Measurements from ENCODE around the gene TCTN2.

Gene TCTN2

DNA sequence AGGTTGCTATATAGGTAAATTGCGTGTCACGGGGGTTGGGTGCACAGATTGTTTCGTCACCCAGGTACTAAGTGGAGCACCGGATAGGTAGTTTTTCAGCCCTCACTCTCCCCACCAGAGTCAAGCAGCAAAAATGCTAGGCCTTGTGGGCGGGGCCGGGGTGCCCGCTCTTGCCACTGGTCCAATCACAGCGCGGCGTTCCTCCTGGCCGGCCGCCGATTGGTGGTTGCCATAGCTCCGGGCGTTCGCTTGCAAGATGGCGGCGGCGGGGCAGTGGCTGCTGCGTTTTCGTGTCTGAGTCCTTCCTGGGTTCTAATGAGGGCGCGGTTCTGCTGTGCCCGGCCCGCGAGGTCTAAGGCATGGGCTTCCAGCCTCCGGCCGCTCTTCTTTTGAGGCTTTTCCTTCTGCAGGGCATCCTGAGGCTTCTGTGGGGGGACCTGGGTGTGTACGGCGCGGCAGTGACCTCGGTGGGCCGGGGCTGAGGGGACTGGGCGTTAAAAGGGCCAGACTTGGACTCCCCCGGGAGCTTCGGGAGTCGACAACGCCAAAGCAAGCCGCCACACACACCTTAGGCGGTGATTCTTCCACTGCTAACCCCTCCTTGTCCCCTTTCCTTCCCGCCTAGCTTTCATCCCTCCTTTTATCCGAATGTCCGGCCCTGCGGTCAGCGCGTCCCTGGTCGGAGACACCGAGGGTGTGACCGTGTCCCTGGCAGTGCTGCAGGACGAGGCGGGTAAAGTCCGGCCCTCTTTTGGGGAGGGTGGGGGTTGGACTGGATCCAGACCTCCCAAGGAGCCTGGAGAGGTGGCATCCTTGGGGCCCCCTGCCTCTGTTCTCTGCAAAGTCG, at the start of gene TCTN2:
Gene TCTN2 (plus strand): TSS at position 232 of the 847 bp plus-strand sequence. CDS start 128 bp downstream, at position 360.
- peak; percentile 95 for DNase-seq (ENCODE audit: low spot score)

DNA sequence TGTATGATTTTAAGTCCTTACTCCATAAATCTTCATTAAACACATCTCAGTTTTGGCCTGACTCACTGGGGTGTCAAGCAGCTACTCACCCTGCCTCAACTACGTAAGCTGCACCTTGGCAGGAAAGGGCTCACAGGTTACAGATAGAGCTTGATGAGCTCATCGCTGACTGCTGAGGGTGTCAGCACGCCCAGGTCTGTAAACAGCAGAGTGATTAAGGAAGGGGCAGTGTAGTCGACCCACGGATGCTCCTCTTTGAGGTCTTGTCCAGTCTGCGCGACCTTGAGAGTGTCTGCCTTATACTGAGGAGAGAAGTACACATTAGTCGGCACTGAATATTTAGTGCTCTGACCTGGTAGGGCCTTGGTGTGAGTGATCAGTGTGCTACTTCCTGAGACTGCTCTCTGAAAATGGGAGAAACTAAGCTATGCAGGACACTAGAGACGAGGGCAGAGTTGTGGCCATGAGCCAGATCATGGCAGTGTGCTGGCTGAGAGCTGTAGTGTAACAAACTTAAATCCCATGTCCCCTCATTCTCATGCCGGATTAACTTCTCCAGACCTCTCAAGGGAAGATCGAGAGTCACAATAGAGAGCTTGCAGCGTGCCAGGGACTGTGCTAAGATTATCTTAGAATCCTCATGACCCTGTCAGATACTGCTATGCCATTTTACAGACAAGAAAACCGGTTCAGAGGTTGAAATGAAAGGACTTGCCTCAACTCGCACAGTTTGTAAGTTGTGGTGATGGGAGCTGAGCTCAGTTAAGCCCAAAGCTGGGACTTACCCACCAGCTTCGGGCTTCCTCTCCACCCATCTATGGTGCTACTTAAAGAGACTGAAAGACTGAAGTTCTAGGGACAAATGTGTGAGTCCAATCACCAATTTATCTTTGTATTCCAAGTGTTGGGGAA, 49.0 kb upstream of the TCTN2 start:
- no peak for DNase-seq (ENCODE audit: low spot score)

DNA sequence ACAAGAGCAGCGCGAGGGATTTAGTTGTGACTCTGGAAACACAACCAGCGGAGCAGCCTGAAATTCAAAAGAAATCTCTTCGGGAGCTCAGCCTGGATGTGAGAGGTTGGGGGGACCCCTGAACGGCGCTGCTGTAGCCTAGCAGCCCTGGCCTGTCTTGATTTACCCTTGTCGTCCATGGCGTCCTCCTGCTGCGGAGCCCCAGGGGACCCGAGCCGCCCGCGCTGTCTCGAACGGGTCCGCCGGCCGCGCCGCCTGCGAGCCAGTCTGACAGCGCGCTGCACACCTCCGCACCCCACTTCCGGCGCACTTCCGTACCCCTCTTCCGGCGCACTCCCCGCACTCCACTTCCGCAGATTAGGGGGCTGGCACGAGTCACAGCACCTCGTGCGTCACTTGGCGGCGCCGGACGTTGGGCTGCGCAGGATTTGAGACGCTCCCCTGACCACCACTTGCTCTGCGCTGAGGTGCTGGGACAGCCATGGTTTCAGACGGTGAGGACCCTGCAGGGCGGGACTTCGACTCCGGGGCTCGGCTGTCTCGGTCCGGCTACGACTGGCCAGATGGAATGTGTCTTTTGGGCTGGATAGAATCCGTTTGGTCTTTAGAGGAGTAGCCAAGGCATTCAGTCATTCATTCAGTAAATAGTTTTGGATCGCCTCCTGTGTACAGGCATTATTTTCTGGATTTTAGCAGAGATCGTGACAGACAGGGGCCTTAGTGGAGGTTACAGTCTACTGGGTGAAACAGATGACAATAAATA, 37.4 kb upstream of the TCTN2 start, which contains the start of the genes EIF2B1 and GTF2H3:
Gene EIF2B1 (minus strand): TSS at position 308 of the 763 bp plus-strand sequence. CDS start 129 bp downstream, at position 179.
Gene GTF2H3 (plus strand): TSS at position 451 of the 763 bp plus-strand sequence. CDS start 31 bp downstream, at position 482.
- peak; percentile 97 for DNase-seq (ENCODE audit: low spot score)

DNA sequence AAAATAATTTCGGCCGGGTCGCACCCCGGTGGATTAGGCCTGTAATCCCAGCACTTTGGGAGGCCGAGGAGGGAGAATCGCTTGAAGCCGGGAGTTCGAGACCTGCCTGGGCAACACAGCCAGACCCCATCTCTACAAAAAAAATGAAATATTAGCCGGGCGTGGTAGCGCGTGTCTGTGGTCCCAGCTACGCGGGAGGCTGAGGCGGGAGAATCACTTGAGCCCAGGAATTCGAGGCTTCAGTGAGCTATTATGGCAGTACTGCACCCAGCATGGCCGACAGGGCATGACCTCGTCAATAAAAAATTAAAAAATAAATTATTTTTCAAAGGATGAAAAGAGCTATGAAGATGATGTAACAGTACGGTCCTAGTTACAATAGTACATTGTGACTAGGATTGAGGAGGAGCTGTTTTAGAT, 36.8 kb upstream of the TCTN2 start:
- no peak for DNase-seq (ENCODE audit: low spot score)

DNA sequence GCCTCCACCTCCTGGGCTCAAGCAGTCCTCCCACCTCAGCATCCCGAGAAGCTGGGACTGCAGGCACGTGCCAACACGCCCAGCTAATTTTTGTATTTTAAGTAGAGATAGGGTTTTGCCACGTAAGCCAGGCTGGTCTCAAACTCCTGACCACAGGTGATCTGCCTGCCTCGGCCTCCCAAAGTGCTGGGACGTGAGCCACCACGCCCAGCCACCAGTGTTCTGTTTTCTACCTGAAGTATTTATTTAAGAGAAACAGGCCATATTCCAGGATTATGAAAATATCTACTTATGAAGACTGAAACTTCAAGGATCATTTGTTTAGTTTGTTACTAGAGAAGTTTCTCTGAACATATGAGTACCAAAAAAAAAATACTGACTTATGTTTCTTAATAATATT, 27.0 kb upstream of the TCTN2 start:
- DNase-seq (ENCODE audit: low spot score) = no peak

DNA sequence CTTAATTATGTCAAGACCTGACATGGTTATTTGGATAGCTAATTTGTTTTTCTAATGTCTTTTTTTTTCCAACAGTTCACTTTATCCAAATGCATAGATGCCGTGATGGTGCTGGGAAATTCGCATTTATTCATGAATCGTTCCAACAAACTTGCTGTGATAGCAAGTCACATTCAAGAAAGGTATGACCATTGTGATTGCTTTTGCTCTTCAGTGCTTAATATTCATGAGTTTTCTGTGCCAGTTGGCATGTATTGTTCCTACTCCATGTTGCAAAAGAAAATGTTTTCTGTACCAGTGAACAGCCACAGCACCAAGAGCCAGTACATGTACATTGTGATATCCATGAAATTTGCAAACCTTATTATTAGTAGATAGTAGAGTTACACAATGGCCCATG, 25.5 kb upstream of the TCTN2 start:
- no peak for DNase-seq (ENCODE audit: low spot score)

DNA sequence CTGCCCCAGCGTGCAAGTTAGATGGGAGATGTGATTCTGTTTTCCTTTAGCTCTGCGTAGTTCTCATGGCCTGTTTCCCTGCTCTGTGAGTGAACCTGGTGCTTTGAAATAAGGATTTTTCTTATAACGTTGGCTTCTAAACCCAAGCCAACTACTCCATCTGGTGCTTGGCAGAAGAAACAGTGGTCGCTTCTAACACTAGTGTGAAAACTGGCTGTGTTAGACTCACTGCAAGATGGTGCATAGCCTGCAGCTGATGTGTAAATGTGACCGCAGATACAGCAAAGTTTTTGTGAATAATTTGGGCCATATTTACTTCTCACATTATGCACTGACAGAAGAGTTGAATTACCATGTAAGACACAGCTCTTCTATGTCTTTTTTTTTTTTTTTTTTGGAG, 25.0 kb upstream of the TCTN2 start:
- DNase-seq (ENCODE audit: low spot score) = peak; percentile 46

DNA sequence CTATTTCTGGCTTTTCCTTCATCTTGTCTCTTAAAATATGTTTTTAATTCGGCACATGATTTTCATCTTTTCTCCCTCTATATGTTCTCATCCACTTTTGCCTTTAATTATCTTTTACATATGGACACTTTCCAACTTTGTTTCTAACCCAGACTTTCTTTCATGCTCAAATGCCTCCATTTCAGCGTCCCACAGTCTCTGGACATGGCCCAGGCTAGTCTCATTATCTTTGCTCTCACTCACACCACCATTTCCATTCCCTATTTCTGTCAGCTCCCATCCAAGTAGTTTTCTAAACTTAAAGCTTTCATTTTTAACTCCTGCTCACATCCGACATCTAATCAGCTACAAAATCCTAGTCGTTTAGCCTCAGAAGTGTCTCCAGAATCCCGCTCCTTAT, 22.5 kb upstream of the TCTN2 start:
- DNase-seq (ENCODE audit: low spot score) = no peak

DNA sequence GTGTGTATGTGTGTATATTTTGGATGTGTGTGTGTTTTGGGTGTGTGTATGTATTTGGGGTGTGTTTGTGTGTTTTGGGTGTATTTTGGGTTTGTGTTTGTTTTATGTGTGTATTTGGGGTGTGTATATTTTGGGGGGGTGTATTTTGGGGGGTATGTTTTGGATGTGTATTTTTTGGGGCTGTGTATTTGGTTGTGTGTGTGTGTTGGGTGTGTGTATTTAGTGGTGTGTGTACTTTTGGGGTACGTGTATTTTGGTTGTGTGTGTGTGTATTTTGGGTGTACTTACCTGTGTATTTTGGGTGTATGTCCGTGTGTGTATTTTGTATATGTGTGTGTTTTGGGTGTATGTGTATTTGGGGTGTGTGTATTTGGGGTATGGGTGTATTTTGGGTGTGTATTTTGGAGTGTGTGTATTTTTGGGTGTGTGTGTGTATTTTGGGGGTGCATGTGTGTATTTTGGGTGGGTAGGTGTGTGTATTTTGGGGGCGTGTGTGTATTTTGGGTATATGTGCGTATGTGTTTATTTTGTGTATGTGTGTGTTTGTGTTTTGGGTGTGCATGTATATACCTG, 16.7 kb upstream of the TCTN2 start:
- DNase-seq (ENCODE audit: low spot score) = no peak

DNA sequence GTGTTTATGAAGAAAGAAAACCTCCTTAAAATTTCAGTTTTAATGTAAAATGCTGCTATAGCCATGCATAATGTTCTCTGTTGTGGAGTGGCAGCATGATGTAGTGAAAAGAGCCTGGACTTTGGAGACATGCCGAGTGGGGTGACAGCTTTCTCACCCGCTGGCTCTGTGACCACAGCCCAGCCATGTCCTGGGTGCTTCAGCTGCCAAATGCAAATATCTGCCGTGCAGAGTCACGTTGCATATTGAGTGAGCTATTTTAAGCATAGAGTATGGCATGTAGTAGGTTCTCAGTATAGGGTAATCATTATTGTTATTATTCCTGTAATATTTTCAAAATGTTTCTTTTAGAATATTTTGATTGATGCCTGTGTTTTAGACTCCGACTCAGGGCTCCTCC, 15.5 kb upstream of the TCTN2 start:
- no peak for DNase-seq (ENCODE audit: low spot score)

DNA sequence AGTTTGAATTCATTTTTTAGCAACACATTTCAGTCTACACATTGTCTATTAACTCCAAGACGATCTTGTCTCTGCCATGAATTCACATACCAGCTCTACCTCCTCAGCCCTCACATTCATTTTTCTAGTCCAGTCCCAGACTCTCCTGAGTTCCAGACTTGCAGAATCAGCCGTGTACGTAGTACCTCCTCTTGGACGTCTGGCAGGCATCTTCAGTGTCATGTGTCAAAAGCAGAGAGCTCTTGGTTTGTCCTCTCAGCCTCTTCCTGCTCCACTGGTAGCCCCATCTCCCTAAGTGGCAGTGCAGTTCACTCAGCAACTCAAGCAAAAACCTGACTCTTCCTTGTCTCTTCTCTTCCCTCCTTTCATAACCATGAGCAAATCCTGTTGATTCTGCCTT, 14.5 kb upstream of the TCTN2 start:
- no peak for DNase-seq (ENCODE audit: low spot score)

DNA sequence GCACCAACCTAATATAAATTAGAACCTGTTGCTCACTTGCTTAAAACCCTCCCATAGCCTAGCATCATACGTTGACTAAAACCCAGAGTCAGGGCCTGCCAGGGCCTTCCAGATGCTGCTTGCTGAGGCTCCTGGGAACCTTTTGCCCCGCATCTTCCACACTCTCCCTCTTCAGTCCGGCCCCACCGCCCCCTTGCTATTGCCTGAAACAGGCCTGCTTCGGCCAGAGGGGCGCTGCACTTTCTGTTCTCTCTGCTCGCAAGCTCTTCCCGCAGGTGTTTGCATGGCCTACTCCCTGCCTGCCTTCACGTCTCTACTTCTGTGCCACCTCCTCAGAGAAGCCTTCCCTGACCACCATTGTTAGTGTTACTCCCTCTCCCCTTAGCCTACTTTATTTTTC, 13.7 kb upstream of the TCTN2 start:
- no peak for DNase-seq (ENCODE audit: low spot score)

DNA sequence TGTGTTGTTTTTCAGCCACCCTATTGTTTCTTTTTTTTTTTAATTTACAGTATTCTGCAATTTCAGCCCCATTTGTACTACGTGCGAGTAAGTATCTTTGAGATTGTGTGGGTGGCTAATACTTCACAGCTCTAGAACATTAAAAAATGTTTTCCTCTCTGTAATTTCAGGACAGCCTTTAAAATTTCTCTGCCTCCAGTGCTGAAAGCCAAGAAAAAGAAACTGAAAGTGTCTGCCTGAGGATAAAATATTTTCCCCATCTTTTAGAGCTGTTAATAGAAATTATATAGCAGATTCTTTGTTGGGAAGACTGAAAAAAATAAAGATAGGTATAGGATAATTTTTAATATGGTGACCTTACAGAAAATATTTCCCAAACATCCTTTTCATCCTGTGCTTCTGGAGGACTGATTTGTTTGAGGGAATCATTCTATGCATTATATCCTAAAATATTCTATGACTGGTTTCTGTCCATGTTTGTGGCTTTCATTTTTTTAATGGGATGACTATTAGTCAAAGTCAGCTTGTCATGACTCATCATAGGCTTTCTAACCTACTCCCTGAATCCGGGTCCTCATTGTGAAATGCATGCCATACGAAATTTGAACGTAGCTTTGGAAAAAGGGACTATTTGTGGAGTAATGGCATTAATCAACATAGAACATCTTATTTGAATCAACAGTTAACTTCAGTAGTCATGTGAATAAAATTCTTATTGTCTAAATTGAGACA, 10.8 kb upstream of the TCTN2 start:
- no peak for DNase-seq (ENCODE audit: low spot score)

DNA sequence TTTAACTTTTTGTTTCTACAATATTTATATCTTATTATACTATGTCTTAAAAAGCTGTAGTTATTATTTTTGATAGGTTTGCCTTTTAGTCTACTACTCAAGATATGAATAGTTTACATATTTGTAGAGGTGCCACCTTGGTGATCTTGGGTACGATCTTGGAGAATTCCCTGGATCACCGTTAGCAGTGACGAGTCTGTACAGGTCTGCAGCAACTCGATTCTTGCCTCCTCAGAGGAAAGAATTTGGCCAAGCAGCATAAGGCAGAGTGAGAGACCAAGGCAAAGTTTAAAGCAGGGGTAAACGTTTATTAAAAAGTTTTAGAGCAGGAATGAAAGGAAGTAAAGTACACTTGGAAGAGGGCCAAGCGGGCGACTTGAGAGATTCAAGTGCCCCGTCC, 3.1 kb upstream of the TCTN2 start:
- DNase-seq (ENCODE audit: low spot score) = no peak

DNA sequence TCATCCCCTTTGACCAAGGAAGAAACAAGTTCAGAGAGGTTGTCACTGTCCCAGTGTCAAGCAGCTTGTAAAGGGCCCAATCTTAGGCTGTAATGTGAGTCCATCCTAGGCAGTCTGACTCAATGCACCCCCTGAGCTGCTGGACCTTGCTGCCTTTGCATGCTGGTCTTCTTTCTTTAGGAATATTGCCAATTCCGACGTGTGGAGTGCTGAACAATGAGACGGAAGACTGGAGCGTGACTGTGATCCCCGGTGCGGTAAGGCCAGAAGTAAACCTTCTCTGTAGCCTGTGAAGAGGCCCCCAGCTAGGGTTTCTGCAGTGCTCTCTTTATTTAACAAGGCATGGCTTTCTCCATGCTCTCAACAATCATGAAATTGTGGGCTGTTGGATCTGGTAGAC, 963 bp downstream of the TCTN2 start:
- DNase-seq (ENCODE audit: low spot score) = no peak

DNA sequence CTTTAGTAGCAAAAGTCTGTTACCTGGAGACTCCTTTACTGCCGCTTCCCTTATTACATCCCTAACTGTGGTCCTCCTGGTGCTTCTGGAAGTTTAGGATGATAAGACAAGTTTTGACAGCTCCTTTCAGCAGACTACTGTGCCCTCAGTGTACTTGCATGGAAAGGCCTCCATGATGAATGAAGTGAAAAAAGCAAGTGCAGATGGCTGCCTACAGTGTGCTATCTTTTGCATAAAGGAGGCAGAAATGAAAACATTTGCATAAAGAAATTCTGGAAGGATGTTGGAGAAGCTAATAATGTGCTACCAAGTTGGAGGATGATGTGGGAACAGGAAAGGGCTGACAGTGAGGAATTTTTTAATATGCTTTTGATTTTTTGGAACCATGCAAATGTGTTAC, 4.5 kb downstream of the TCTN2 start:
- no peak for DNase-seq (ENCODE audit: low spot score)

DNA sequence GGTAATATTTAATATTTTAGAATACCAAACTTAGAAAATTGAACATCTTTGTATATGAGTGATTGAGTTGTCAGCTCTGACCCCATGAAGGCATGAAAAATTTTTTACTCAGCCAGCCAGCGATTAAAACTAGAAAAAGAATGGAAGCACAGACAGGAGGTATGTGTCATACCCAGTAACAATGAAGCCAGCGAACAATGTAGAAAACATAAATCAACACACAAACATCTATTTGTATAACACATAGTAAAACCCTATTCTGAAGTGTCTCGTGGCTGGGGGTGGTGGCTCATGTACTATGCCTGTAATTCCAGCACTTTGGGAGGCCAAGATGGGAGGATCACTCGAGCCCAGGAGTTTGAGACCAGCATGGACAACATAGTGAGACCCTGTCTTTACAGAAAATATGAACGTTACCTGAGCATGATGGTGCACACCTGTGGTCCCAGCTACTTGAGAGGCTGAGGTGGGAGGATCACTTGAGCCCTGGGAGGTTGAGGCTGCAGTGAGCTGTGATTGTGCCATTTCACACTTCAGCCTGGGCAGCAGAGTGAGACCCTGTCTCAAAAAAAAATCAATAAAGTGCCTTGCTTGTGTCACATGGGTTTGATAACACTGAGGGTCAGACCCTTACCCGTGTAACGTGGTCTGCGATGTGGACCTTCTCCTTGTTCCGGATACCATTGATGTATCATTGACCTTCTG, 5.9 kb downstream of the TCTN2 start:
- DNase-seq (ENCODE audit: low spot score) = no peak

DNA sequence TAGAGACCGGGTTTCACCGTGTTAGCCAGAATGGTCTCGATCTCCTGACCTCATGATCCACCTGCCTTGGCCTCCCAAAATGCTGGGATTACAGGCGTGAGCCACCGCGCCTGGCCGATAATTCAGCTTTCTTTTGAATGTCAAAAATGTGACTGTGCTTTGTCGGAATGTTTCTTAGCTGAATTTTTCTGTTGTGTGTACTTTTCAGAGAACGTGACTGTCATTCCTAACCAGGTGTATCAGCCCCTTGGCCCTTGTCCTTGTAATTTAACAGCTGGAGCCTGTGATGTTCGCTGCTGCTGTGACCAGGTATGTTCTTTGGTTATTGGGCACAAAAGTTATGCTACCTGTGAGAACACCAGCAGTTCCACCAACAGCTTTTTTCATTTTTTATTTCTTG, 8.1 kb downstream of the TCTN2 start:
- DNase-seq (ENCODE audit: low spot score) = no peak

DNA sequence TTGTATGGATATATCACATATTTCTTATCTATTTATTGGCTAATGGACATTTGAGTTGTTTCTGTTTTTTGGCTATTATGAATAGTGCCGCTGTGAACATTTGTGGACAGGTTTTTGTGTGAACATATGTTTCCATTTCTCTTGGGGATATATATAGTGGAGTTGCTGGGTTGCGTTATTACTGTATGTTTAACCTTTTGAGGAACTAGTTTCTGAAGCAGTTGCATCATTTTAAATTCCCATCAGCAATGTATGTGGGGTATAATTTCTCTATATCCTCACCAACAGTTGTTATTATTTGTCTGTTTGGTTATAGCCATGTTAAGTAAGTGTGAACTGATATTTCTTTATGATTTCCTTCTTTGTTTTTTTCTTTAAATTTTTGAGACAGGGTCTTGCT, 10.7 kb downstream of the TCTN2 start:
- DNase-seq (ENCODE audit: low spot score) = no peak

DNA sequence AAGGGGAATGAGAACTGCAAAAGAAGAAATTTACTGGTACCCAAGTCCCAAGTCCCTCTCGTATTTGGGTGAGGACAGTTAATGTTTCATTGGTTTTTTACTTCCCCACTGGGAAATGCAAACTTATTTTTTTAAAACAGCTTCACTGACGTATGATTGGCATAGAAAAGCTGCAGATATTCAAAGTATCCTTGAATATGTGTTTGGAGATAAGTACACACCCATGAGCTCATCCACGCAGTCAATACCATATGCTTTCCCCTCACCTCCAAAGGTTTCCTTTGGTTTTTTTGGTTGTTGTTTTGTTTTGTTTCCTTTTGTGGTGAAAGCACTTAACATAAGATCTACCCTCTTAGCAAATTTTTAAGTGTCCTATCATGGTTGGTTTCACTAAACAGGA, 13.1 kb downstream of the TCTN2 start:
- DNase-seq (ENCODE audit: low spot score) = no peak
